ENCODE results near the gene TNFRSF17.

Gene TNFRSF17

DNA sequence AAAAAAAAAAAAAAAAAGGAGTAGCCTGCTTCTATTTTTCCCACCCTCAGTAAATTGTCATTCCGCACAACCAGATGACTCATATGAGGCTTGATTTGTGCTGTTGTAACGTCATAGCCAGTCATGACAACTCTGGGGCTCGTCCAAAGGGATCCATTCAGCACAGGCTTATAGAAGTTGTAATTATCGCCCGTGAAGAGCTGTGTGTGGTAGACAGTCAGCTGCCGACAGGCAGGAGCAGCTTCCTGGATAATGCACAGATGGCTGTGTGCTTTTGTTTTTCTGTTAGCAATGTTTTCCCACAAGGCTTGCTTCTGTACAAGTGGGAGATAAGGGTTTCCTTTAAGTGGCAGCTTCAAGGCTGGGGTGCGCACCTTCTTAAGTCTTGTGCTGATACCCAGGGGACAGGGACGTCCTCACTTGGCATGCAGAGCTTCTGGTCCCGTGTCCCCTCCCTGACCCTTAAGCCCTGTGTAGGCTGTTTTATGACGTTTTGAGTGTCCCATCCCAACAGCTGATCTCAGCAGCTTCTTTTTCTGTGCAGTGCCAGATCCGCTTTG, 37.5 kb downstream of the TNFRSF17 start:
- TF ChIP-seq, protein P1, sequence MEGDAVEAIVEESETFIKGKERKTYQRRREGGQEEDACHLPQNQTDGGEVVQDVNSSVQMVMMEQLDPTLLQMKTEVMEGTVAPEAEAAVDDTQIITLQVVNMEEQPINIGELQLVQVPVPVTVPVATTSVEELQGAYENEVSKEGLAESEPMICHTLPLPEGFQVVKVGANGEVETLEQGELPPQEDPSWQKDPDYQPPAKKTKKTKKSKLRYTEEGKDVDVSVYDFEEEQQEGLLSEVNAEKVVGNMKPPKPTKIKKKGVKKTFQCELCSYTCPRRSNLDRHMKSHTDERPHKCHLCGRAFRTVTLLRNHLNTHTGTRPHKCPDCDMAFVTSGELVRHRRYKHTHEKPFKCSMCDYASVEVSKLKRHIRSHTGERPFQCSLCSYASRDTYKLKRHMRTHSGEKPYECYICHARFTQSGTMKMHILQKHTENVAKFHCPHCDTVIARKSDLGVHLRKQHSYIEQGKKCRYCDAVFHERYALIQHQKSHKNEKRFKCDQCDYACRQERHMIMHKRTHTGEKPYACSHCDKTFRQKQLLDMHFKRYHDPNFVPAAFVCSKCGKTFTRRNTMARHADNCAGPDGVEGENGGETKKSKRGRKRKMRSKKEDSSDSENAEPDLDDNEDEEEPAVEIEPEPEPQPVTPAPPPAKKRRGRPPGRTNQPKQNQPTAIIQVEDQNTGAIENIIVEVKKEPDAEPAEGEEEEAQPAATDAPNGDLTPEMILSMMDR (conservative IDR thresholded peaks at IDR 0.05) = no peak
- no peak overlapping the region for H3K27ac ChIP-seq

DNA sequence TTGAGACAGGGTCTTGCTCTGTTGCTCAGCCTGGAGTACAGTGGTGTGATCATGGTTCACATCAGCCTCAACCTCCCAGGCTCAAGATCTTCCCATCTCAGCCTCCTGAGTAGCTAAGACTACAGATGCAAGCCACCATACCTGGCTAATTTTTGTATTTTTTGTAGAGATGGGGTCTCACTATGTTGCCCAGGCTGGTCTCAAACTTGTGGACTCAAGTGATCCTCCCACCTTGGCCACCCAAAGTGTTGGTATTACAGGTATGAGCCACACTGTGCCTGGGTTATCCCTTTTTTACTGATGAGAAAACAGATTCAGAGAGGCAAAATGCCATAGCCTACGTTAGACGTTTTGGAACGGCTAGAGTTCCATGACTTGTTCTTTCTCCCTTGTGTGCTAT, 41.6 kb downstream of the TNFRSF17 start:
- H3K27ac ChIP-seq = no peak overlapping the region
- TF ChIP-seq, protein P1 (conservative IDR thresholded peaks at IDR 0.05) = no peak

DNA sequence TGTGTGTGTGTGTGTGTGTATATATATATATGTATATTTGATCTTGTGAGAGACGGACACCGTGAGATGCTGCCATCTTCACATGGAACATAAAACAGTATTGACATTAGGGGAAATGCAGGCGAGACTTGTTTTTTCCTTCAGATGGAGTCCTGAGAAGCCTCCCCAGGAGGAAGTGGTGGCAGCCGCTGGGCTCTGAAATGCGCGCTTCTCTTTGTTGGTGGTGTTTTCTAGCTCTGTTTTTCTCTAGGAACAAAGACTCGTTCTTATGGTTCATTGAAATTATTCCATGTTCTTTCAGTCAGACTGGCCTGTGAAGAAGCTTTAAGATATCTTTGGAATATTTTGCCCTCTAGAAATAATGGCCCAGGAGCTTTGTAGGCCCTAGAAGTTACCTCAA, 44.5 kb downstream of the TNFRSF17 start:
- TF ChIP-seq, protein P1 (conservative IDR thresholded peaks at IDR 0.05) = no peak
- no peak overlapping the region for H3K27ac ChIP-seq

- no peak overlapping the region for H3K27ac ChIP-seq
- TF ChIP-seq, protein P1 (conservative IDR thresholded peaks at IDR 0.05) = no peak
These were observed 44.9 kb downstream of the TNFRSF17 start for GRCh38 chr16:12009922-12010321.

DNA sequence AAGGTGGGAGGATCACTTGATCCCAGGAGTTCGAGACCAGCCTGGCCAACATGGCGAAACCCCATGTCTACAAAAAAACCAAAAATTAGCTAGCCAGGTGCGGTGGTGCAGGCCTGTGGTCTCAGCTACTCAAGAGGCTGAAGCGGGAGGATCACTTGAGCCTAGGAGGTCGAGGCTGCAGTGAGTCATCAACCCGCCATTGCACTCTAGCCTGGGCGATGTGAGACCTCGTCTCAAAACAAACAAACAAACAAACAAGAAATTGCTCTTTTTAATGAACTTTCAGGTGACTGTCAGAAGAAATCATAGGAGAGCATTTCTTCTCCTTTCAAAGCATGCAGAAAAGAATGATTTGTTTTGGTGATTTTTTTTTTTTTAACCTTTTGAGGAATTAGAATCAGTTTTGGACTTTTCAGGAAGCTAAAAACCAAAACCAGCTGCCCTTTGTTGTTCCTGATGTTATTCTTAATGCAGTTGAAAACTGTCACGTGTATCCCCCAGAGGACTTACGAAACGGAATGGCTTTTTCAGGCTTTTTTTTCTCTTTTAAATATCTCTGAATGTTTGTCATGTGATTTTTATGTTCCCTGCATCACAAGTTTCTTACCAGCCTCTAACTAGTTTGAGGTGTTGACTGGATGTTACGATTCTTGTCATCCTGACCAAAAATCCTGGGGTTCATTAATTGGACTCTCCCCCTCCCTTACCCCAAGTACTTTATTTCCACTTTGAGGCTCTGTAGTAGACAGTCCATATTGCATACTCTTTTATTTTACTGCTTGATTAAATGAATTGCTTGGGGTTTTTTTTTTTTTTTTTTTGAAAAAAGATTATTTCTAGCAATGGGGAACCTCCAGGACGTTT, 45.6 kb downstream of the TNFRSF17 start:
- no peak overlapping the region for H3K27ac ChIP-seq

DNA sequence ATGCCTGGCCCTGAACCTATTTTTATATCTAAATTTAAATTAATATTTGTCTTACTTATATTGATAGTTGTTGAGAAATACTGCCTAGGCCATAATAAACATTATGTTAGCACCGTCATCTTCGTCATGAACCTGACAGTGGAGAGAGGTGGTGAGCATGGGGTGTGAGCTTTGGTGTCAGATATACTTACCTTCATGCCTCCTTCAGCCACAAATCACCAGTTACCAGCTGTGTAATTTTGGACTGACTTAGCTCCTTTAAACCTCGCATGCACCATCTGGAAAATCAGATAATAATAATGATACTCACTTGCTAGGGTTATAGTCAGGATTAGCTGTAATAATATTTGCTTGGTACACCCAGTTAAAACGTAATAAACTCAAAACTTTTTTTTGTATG, 46.6 kb downstream of the TNFRSF17 start:
- TF ChIP-seq, protein P1 (conservative IDR thresholded peaks at IDR 0.05) = no peak
- no peak overlapping the region for H3K27ac ChIP-seq

More for the DNA sequence above, 45.6 kb downstream of the TNFRSF17 start:
- TF ChIP-seq, protein P1 (conservative IDR thresholded peaks at IDR 0.05) = no peak

DNA sequence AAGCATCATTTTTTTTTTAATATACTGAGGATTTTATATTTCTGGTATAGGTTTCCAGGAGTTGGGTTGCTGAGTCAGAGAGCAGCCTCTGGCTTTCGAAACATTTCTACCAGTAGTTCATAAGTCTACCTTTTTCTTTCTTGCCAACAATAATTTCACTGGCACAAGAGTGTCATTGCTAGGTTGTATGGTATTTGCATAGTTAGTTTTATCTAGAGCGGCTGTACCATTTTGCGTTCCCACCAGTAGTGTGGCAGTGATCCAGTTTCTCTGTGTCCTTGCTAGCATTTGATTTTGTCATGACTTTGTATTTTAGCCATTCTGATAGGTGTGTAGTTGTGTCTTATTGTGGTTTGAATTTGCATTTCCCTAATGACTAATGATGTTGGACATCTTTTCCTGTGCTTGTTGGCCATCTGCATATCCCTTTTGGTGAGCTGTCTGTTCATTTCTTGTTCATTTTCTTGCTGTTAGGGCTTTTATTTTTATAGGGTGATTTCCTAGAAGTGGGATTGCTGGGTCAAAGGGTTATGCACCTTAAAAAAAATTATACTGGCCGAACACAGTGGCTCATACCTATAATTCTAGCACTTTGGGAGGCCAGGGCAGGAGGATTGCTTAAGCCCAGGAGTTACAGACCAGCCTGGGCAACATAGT, 51.4 kb downstream of the TNFRSF17 start:
- TF ChIP-seq, protein P1 (conservative IDR thresholded peaks at IDR 0.05) = no peak
- H3K27ac ChIP-seq = no peak overlapping the region

Measured in VCaP (cell line).